HG02571 (cell line): ENCODE data around the gene TLR1.
"Not testable (repeated sequence)": the region's sequence is repeated elsewhere in the genome, so short reads cannot be mapped to it uniquely, and the experiment has no call there.

Source experiments
- ATAC-seq: cut with Tn5 transposase; IDR thresholded peaks from one replicate; pipeline ENCODE4 v1.9.1; 2021; ENCODE audit warnings: mild to moderate bottlenecking, moderate library complexity; ENCODE audit not compliant: unreplicated experiment

TLR1 gene

DNA sequence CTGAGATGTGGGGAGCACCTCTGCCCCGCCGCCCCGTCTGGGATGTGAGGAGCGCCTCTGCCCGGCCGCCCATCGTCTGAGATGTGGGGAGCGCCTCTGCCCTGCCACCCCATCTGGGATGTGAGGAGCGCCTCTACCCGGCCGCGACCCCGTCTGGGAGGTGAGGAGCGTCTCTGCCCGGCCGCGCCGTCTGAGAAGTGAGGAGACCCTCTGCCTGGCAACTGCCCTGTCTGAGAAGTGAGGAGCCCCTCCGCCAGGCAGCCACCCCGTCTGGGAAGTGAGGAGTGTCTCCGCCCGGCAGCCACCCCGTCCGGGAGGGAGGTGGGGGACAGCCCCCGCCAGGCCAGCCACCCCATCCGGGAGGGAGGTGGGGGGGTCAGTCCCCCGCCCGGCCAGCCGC, 2.9 kb upstream of the TLR1 start:
- not testable (repeated sequence) for ATAC-seq

DNA sequence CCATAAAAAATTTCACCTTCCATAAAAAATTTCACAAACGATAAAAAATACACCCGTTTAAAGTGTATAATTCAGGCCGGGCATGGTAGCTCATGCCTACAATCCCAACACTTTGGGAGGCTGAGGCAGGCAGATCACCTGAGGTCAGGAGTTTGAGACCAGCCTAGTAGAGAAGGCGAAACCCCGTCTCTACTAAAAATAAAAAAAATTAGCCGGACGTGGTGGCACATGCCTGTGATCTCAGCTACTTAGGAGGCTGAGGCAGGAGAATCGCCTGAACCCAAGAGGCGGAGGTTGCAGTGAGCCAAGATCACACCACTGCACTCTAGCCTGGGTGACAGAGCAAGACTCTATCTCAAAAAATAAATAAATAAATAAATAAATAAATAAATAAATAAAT, 1.7 kb upstream of the TLR1 start:
- not testable (repeated sequence) for ATAC-seq

DNA sequence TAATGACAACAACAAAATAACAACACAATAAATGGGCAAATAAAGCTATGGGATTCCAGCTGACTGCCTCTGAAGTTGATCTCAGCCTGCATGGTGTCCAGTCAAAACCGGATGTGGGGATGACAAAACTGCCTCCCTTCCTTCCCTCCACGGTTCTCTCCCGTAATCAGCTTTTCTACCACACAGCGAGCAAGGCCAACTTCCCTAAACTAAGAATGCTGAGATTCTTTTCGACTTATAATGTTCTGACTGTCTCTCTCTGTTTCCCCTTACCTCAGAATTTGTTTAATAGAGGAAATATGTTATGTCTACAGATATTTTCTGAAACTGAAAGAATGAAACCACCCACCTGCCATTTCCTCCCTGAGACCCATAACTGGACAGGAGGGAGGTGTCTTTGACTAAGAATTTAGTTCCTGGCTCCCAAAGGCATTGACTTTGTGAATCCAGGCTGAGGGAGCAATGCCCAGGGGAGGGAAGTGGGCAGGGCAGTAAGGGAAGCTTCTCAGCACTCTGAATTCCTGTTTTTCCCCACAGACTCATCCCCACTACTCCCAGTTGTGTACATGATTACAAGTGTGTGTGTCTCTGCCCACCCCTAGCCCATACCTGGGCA, 1.0 kb upstream of the TLR1 start:
- ATAC-seq, result peak; percentile 69

GRCh38 chr4:38803833-38804653, 548 bp downstream of the TLR1 start:
- peak; percentile 60 for ATAC-seq

GRCh38 chr4:38802561-38803355, 1.8 kb downstream of the TLR1 start:
- ATAC-seq, result no peak

DNA sequence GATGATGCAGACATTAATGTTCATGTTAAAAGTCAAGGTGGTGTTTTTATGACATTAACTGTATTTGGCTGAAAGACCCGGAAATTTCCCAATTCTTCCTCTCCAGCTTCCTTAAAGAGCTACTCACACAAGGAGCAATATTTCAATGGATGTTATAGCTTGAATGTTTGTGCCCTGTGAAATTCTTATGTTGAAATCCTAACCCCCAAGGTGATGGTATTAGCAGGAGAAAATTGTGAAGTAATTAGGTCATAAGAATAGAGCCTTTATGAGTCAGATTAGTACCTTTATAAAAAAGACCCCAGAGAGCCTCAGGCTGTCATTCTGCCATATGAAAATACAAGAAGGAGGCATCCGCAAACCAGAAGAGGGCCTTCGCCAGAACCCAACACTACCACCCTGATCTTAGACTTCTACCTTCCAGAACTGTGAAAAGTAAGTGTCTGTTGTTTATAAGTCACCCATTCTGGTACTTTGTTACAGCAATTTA, 3.6 kb downstream of the TLR1 start:
- no peak for ATAC-seq

DNA sequence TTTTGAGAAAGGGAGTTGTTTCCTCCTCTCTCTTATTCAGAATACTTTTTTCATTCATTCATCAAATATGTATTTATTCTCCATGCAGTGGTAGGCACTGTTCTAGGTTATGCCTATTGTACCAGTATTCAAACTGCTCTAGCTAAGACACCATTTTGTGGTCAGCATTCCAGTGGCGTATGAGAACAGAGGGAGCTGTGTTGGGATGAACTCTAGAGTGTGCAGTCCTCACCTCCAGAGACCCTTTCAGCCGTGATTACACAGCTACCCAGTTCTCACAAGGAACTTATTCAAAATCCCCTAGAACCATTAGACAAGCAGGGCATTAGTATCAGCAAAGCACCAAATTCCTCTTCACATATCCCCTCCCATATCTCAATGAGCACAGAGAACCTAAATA, 4.2 kb downstream of the TLR1 start:
- no peak for ATAC-seq

DNA sequence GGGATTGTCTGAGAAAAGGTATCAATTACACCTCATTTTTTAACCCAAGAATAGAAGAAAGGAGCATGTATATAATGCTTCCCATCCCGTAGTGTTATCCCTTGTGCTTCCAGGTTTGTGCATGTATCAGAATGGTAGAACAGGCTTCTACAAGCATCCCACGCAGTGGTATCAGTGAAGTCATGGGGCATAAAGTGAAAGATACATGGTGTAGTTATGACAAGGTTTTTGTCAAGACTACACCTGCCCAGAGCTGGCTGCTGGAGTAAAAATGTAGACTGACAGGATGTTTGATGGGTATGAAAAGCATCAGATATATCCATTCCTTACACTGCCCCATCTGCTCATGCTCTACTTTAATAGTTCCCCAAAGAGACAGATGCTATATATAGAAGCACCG, 9.5 kb downstream of the TLR1 start:
- no peak for ATAC-seq

DNA sequence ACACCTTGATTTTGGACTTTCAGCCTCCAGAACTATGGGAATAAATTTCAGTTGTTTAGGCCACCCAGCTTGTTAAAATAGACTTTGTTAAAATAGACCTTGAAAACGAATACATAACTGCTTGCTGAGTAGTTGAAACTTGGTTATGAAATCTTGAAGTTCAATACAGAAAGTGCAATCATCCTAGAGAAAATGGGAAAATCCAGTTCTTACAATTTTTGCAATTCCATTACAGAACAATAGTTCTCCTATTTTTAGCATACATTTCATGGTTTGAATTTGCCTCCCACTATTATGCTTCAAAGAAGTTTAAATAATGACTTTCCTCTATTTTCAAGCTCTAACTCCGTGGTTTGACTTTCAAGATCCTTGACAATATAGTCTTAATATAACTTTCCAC, 10.5 kb downstream of the TLR1 start:
- ATAC-seq, result no peak

DNA sequence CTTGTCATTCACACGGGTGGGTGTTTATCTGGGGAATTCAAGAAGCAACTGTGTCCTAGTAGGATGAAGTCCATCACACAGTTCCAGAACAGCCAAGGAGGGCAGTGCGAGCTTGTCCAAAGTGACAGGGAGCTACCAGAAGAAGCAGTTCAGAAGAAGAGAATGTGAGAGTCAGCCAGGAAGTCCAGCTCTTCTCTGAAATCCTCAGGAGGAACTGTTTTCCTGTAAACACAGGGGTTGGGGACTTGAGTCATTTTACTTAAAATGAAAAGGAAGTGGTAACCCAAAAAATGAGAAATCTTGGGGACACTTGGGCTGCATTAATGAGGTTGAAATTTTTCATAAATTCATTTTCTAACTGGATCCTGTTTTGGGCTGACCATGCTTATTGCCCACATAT, 13.6 kb downstream of the TLR1 start:
- no peak for ATAC-seq

DNA sequence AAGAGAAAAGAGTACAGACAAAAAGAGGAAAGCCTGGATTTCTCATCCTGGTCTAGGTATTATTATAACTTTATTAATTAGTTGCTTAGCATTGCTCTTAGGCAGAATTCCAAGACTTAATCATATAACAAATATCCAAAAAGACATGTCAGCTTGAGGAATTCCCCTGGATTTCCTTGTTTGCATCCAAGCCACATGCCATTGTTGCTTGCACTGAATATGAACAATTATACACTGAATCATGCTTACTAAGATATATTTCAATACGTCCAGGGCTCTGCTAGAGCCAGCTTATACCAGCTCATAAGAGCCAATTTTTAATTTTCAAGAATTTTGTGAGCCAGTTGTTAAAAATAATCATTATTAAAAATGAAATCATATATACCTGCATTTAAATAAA, 16.3 kb downstream of the TLR1 start:
- no peak for ATAC-seq

DNA sequence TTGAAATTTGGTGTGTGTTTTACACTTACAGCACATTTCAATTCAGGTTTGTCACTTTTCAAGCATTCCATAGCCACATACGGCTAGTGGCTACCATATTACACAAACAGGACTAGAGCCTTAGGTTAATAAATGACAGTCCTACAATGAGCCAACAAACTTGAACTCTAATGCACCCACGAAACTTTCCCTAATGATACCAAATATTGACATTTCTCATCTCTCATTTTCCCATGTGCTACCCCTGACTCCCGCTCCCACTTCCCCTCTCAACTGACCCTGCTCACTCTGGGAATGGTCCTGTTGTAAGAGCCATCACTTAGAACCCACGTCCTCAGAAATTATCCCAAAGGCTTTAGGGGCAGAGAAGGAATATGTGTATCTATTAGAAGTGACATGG, 16.9 kb downstream of the TLR1 start:
- ATAC-seq, result no peak

DNA sequence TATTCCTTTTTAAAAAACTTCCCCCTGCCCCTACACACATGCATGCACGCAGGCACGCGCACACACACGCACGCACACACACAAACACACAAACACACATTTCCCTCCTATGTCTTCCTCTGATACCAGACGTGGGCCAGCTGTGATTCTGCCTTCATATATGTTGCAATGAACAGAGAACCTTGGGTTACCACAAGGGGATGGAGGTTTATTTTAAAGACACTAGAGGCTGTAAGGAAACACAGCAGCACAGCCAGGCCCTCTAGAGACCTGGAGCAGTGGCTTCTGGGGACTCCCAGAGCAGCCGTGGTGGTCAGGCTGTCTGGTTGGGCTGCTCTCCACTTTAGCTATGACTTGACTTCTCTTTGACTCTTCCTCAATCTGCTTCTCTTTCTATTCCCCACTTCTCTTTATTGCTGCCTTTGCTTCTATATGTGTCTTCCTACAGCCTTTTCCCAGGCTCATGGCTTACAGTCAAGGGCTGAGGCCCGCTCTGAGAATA, 18.6 kb downstream of the TLR1 start:
- ATAC-seq, result no peak

DNA sequence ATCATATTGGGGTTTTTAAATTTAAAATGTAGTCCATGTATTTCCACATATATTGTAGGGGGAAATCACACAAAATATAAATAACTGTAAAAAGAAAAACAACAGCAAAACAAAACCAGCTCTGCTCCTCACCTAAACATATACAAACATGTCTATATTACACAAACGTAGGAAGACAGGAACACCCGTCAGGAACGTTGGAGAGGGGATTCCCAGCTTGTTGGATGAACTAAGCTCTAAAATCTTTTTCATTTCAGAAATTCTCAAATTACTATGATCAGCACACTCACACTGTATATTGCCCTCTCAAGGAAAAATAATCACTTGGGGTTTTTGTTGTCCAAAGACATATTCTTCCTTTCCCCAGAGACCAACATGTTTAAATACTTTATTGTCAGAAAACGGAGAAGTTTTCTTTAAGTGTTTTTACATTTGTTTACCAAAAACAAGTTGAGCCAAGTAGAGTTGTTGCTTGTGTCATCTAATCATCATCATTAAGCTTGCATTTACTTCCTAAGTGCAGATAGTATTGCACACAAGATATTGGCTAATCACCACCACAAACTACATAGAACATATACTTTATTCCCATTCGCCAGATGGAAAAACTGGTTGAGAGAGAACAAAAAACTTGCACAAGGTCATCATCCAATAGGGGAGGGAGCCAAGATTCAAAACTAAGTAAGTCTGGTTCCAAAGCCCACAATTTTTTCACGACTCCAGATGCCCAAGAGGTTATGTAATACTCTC, 19.4 kb downstream of the TLR1 start:
- ATAC-seq, result no peak

- no peak for ATAC-seq
These were observed 20.4 kb downstream of the TLR1 start for GRCh38 chr4:38784141-38784540.

GRCh38 chr4:38783109-38783460, 21.5 kb downstream of the TLR1 start:
- ATAC-seq, result no peak

GRCh38 chr4:38782452-38783108, 22.0 kb downstream of the TLR1 start, which contains the start of gene TLR10:
Gene TLR10 (minus strand): TSS chr4:38782990. CDS start chr4:38775590, 7,400 bp downstream.
- ATAC-seq, result peak; percentile 53

GRCh38 chr4:38781854-38782261, 22.7 kb downstream of the TLR1 start:
- no peak for ATAC-seq

- no peak for ATAC-seq
These were observed 23.6 kb downstream of the TLR1 start for GRCh38 chr4:38780833-38781484.

DNA sequence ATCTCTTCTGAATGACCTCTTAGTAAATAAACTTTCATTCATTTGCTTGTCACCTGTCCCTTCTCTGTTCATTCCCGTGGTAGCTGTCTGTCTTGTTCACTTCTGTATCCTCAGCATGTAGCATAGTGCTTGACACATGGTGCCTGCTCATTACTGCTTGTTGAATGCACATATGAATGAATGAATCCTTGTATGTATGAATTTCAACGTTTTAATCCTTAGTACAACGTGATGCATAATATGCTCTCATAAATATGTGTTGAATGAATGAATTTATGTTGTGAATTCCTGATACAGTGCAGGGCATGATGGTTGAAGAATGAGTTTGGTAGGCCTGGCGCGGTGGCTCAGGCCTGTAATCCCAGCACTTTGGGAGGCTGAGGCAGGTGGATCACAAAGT, 24.8 kb downstream of the TLR1 start:
- ATAC-seq, result no peak
